ENCODE data around the gene LMNA.

Gene LMNA

GRCh38 chr1:156138458-156138867, 24.0 kb downstream of the LMNA start:
- DNase-seq (ENCODE audit: low read depth in 2 of 3, low spot score in 2 of 3), result no peak

- DNase-seq (ENCODE audit: low read depth in 2 of 3, low spot score in 2 of 3), result no peak
These were observed 26.6 kb downstream of the LMNA start for GRCh38 chr1:156140879-156141707.

- no peak for DNase-seq (ENCODE audit: low read depth in 2 of 3, low spot score in 2 of 3)
These were observed 29.4 kb downstream of the LMNA start for GRCh38 chr1:156143765-156144489.

DNA sequence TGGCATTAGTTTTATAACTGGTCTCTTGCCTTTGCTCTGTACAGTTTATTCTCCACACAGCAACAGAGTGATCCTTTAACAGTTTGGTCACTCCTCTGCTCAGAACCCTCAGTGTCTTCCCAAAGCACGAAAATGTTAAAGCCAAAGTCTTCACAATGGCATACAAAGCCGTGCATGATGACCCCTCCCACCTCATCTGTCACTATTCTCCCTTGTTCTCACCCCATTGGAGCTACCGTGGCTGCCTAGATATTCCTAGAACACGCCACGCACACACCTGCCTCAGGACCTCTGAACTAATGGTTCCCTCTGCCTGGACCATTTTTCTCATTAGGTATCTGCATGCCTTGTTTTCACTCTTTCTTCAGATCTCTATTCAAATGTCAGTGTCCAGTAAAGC, 30.2 kb downstream of the LMNA start:
- DNase-seq (ENCODE audit: low read depth in 2 of 3, low spot score in 2 of 3), result no peak

- no peak for DNase-seq (ENCODE audit: low read depth in 2 of 3, low spot score in 2 of 3)
These were observed 31.1 kb downstream of the LMNA start for GRCh38 chr1:156145650-156146019.

GRCh38 chr1:156146020-156146768, 31.7 kb downstream of the LMNA start:
- DNase-seq (ENCODE audit: low read depth in 2 of 3, low spot score in 2 of 3), result no peak

DNA sequence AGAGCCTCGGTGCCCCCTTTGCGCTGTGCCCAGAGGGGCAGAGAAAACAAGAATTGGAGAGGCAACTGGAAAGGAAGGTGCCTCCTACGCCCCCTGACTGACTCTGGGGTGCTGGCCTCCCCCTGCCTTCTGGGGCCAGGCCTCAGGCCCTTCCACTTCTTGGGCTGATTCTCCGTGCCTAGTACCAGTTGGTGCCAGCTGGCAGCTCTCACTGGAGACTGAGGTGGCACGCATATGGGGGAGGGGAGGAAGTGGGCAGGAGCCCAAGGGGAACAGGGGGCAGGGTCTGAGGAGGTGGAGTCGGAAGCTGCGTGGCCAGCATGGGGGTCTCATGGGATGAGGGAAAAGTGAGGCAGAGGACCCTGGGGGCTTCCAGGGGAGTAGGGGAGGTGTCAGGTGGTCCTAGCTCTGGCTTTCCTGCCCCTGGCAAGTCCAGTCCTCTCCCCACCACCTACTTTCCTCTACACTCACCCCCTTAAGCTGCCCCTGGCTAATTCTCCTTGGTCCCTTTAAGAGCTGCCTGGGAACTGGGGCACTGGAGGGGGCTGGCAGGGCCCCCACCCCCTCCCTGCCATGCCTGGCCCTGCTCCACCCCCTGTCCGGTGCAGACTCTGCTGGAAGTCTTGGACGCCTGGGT, 32.4 kb downstream of the LMNA start:
- no peak for DNase-seq (ENCODE audit: low read depth in 2 of 3, low spot score in 2 of 3)

DNA sequence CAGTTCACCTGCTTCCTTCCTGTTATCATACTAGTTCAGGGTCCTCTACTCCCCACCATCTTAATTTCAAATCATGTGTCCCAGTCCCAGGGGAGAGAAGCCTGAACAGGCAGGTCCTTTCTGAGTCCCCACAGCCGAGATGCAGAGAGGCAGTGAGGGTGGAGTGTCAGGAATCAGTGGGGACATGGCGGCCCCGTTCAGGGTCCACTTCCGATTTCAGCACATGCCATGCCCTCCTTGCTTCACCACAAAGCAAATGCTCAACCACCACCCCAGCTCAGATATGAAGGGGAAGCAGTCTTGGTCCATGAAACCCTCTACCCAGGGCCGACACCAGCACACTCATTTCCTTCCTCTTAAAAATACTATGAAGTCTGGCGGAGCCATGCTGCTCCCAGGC, 33.7 kb downstream of the LMNA start:
- no peak for DNase-seq (ENCODE audit: low read depth in 2 of 3, low spot score in 2 of 3)

- no peak for DNase-seq (ENCODE audit: low read depth in 2 of 3, low spot score in 2 of 3)
These were observed 35.1 kb downstream of the LMNA start for GRCh38 chr1:156149374-156150332.

- DNase-seq (ENCODE audit: low read depth in 2 of 3, low spot score in 2 of 3), result no peak
These were observed 36.0 kb downstream of the LMNA start for GRCh38 chr1:156150333-156151011.

DNA sequence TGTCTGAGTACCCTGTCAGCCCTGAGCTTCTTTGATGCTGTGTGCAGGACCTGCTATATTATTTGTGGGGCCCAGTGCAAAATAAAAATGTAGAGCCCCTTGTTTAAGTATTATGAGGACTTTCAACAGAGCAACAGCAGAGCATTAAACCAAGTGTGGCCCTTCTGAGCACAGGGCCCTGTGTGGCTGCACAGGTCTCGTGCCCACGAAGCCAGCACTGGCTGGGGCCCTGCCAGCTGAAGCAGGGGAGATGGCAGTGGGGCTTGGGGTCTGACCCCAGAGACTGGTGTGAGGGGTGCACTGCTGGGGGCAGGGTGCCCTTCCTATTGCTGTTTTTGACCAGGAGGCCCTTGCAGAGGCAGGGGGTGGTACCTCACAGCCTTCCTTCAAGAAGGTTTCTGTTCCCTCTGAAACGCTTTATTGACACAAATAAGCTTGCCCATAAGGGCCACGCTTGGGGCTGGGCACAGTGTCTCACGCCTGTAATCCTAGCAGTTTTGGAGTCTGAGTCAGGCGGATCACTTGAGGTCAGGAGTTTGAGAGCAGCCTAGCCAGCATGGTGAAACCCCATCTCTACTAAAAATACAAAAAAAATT, 36.7 kb downstream of the LMNA start:
- DNase-seq (ENCODE audit: low read depth in 2 of 3, low spot score in 2 of 3), result no peak

- no peak for DNase-seq (ENCODE audit: low read depth in 2 of 3, low spot score in 2 of 3)
These were observed 38.1 kb downstream of the LMNA start for GRCh38 chr1:156152628-156153027.

DNA sequence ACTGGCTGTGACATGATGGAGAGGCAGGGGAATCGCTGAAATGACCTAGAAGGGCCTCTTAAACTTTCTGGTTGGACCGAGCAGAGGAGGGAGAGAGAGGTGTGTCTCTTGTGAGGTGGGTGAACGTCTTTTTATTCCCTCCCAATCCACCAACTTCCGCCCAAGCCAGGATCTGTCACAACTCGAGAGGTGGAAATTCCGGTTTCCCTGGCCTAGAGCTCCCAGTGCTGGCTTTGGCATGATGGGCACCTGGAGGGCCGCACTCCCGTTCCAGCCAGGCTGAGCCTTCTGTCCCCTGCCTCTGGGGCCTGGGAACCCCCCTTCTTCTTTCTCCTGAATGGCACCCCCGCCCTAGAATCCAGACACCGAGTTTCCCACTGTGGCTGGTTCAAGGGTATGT, 38.9 kb downstream of the LMNA start, which contains the start of gene SEMA4A:
Gene SEMA4A (plus strand): TSS at position 224 of the 400 bp plus-strand sequence. CDS start 994 bp downstream, outside the sequence.
- no peak for DNase-seq (ENCODE audit: low read depth in 2 of 3, low spot score in 2 of 3)

DNA sequence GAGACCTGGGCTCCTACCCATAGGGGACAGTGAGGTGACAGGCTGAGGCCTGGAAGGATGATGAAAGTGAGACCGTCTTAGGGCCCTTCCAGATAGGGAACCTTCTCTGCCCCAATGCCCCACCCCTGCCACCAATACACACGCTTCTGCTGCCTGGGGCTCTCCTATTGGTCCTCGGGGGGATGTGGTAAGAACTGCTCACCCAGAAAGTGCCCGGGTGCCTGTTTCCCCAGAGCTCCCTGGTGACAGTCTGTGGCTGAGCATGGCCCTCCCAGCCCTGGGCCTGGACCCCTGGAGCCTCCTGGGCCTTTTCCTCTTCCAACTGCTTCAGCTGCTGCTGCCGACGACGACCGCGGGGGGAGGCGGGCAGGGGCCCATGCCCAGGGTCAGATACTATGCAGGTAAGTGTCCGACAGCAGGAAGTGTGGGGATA, 39.8 kb downstream of the LMNA start:
- no peak for DNase-seq (ENCODE audit: low read depth in 2 of 3, low spot score in 2 of 3)

DNA sequence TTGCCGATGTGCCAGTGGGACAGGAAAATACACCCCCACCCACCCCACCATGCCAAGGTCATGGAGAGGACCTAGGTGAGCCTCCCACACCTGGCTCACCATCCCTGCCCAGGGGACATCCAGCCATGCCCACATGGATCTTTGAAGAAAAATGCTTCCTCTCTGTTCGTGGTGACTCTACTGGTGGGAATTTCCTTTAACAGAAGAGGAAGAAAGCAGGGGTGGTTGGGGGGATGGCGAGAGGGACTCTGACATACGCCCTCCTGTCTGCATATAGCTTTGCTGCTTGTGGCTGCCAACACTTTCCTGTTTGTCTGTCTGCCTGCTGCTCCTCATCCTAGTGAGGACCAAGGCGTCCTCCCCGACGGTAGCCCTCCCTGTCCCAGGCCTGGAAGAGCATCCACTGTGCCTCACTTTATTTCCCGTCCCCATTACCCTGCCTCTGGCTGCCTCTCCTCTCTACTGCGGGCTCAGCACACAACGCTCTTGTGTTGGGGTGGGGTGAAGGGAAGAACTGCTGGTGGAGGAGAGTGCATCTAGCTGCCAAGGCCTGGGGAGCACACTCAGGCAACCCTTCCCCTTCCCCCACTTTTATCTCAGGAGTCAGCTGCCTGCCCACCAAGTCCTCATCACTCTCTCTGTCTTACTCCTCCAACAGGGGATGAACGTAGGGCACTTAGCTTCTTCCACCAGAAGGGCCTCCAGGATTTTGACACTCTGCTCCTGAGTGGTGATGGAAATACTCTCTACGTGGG, 41.4 kb downstream of the LMNA start:
- no peak for DNase-seq (ENCODE audit: low read depth in 2 of 3, low spot score in 2 of 3)

DNA sequence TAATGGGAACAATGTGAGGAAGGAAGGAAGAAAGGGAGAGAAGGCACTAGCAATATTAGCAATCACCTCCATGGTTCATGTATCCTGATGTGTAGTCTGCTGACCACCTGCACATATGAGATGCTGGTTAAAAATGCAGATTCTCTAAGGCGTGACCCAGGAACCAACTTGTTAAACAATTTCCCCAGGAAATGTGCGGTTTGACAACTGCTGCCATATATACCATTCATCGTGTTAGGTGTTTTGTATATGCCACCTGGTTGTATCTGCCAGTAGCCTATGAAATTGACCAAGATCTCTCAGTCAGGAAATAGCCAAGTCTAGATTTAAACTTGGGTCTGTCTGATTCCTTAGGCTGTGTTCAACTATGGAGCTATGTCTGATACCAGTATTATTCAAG, 43.0 kb downstream of the LMNA start:
- DNase-seq (ENCODE audit: low read depth in 2 of 3, low spot score in 2 of 3), result no peak

DNA sequence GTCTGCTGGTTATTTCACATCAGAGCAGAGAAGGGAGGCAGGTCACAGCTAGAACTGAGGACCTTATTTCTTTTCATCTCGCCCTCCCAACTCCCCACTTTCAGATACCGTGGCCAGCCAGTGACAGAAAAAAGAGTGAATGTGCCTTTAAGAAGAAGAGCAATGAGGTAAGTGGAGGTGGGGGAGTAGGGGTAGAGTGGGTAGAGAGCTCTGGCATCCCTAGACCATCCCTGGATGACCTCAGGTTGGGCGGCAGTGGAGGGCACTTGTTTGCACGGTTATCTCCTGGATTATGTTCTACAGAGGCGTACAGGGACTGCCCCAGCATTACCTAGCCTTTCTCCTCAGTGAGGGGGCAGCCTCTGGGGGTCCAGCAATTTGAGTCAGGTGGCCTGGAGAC, 43.5 kb downstream of the LMNA start:
- no peak for DNase-seq (ENCODE audit: low read depth in 2 of 3, low spot score in 2 of 3)

DNA sequence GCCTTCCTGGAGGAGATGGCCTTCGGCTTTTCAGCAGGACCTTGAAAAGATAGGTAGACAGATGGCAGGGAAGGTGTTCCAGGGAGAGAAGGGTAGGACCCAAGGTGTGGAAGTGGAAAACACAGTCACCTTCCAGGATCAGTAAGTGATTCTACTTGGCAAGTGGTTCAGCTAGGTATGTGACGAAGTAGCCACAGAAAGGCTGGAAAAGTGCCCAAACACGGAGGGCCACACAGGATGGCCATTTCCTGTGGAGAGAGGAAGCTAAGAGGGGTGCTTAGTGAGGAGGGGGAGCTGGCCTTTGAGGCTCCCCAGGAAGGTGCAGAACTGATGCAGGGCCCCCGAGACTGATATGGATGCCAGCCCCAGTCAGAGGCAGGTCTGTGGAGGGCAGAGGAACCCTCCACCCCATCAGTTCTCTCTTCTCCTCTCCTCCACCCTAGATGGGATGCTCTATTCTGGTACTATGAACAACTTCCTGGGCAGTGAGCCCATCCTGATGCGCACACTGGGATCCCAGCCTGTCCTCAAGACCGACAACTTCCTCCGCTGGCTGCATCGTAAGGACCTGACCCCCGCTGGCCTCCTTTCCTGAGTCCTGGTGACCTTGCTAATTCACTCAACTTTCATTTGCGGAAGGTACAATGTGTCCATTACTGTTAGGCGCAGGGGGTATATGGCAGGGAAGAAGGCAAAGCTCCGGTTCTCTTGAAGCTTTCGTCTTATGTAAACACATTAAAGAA, 45.7 kb downstream of the LMNA start:
- DNase-seq (ENCODE audit: low read depth in 2 of 3, low spot score in 2 of 3), result no peak
